Bronchial epithelial cell (primary cell): Measurements from ENCODE around the gene ANTXRL. TPM values are rescaled to one million over a fixed set of nuclear protein-coding genes. Genes with fewer than 3 reads are reported as not detected.

ENCODE experiments used
- total RNA-seq: library from RNA; depleted of rRNA; stranded (reverse); fragments of >200 nt; gene quantifications from 2 replicates; pipeline ENCODE4 v1.2.1, GENCODE V29; 2014

The ANTXRL gene
- total RNA-seq, 1 donor from 2014 or later, result not detected

Other genes starting within 250 kb of the ANTXRL start
- gene MSMB, start 240.7 kb upstream of the ANTXRL start, total RNA-seq, result 1.1 and 16.4 TPM in 2 replicates
- gene ANXA8L1, start 88.8 kb downstream of the ANTXRL start, total RNA-seq, result 60.6 and 153 TPM in 2 replicates
- not detected in 2 replicates for gene NPY4R, start 179.0 kb downstream of the ANTXRL start, total RNA-seq